GM12878 (cell line): ENCODE measurements around the gene MCM8.

Experiments used
- CEBPZ ChIP-seq: fragments of 150-350 bp; IDR thresholded peaks from 2 replicates; pipeline ENCODE4 v1.6.1; 2016; ENCODE audit warnings: low read depth, low read length
- CTCF ChIP-seq, 3 experiments: IDR thresholded peaks in 2 of 3; conservative IDR thresholded peaks in 1 of 3; 2 replicates each; pipeline ENCODE4 v1.5.1; 2011; ENCODE audit warnings: low read depth in 3 of 3, low read length in 3 of 3, mild to moderate bottlenecking in 3 of 3, control low read depth in 2 of 3, moderate library complexity in 2 of 3, inconsistent platforms in 1 of 3, mixed read lengths in 1 of 3; ENCODE audit not compliant: control insufficient read depth in 2 of 3, insufficient read depth in 1 of 3; ENCODE audit errors: extremely low read depth in 1 of 3
- GABPA ChIP-seq: IDR thresholded peaks from 2 replicates; pipeline ENCODE4 v1.6.1; 2014; ENCODE audit warnings: antibody characterized with exemption, low read depth, mild to moderate bottlenecking, inconsistent platforms
- JUNB ChIP-seq: IDR thresholded peaks from 2 replicates; pipeline ENCODE4 v1.6.1; 2016; ENCODE audit warnings: antibody characterized with exemption, mild to moderate bottlenecking
- POLR2A ChIP-seq: IDR thresholded peaks from 2 replicates; pipeline ENCODE4 v1.6.1; 2011; ENCODE audit warnings: low read depth, mild to moderate bottlenecking, low read length
- SMARCA5 ChIP-seq: fragments of 450-650 bp; IDR thresholded peaks from 2 replicates; pipeline ENCODE4 v1.6.1; 2017; ENCODE audit warnings: mild to moderate bottlenecking
- YY1 ChIP-seq: IDR thresholded peaks from 2 replicates; pipeline ENCODE4 v1.6.1; 2011; ENCODE audit warnings: low read depth, mild to moderate bottlenecking, low read length

GRCh38 chr20:5950271-5951031 is at the start of gene MCM8, which contains the start of gene TRMT6:
- TF ChIP-seq CTCF (IDR thresholded peaks at IDR 0.05 in 2 of 3, conservative IDR thresholded peaks at IDR 0.05 in 1 of 3; ENCODE audit: control insufficient read depth in 2 of 3, extremely low read depth in 1 of 3, insufficient read depth in 1 of 3, low read depth in 3 of 3, low read length in 3 of 3) (no peak), SMARCA5 (no peak; the same call in 1 of the 2 replicates), POLR2A (peak; percentile 92), CEBPZ (no peak), JUNB (no peak), GABPA (peak; percentile 93), YY1 (0 out of 2 replicates have a peak, but pooled peaks have one; percentile 31)
